ENCODE results near the gene TRANK1.
"Not testable (repeated sequence)": the region's sequence is repeated elsewhere in the genome, so short reads cannot be mapped to it uniquely, and the experiment has no call there.

TRANK1 gene

GRCh38 chr3:36881735-36882134 lies 63.1 kb downstream of the TRANK1 start:
- Histone ChIP-seq H3K4me3 (ENCODE audit: low read depth in 1 of 2, low read length in 2 of 2) (no peak overlapping the region), H3K9me3 (ENCODE audit: control insufficient read depth in 1 of 2, low read length in 2 of 2) (no peaks in the 10 kb centered on the region), H3K27me3 (ENCODE audit: low read depth, low read length) (no peaks in the 10 kb centered on the region), H3K4me1 (ENCODE audit: control insufficient read depth in 1 of 2, insufficient read depth in 2 of 2, low read length in 2 of 2) (no peaks in the 10 kb centered on the region), H3K27ac (ENCODE audit: low read length) (no peak overlapping the region), H3K36me3 (ENCODE audit: control insufficient read depth in 1 of 2, insufficient read depth in 2 of 2, low read length in 2 of 2) (no peaks in the 10 kb centered on the region)

GRCh38 chr3:36879842-36880241 lies 65.0 kb downstream of the TRANK1 start:
- not testable (repeated sequence) for H3K36me3 ChIP-seq (ENCODE audit: control insufficient read depth in 1 of 2, insufficient read depth in 2 of 2, low read length in 2 of 2)

GRCh38 chr3:36877930-36878685 lies 66.7 kb downstream of the TRANK1 start:
- H3K27ac ChIP-seq (ENCODE audit: low read length) = no peak overlapping the region
- H3K36me3 ChIP-seq (ENCODE audit: control insufficient read depth in 1 of 2, insufficient read depth in 2 of 2, low read length in 2 of 2) = no peaks in the 10 kb centered on the region
- H3K4me3 ChIP-seq (ENCODE audit: low read depth in 1 of 2, low read length in 2 of 2) = no peak overlapping the region
- no peaks in the 10 kb centered on the region for H3K9me3 ChIP-seq (ENCODE audit: control insufficient read depth in 1 of 2, low read length in 2 of 2)
- no peaks in the 10 kb centered on the region for H3K4me1 ChIP-seq (ENCODE audit: control insufficient read depth in 1 of 2, insufficient read depth in 2 of 2, low read length in 2 of 2)
- no peaks in the 10 kb centered on the region for H3K27me3 ChIP-seq (ENCODE audit: low read depth, low read length)

More at GRCh38 chr3:36879842-36880241, 65.0 kb downstream of the TRANK1 start:
- H3K4me1 ChIP-seq (ENCODE audit: control insufficient read depth in 1 of 2, insufficient read depth in 2 of 2, low read length in 2 of 2); H3K4me3 ChIP-seq (ENCODE audit: low read depth in 1 of 2, low read length in 2 of 2); H3K27ac ChIP-seq (ENCODE audit: low read length); H3K9me3 ChIP-seq (ENCODE audit: control insufficient read depth in 1 of 2, low read length in 2 of 2); H3K27me3 ChIP-seq (ENCODE audit: low read depth, low read length): not testable (repeated sequence)

GRCh38 chr3:36876181-36876936 lies 68.5 kb downstream of the TRANK1 start:
- Histone ChIP-seq H3K27me3 (ENCODE audit: low read depth, low read length) (no peaks in the 10 kb centered on the region), H3K9me3 (ENCODE audit: control insufficient read depth in 1 of 2, low read length in 2 of 2) (no peaks in the 10 kb centered on the region), H3K4me1 (ENCODE audit: control insufficient read depth in 1 of 2, insufficient read depth in 2 of 2, low read length in 2 of 2) (no peaks in the 10 kb centered on the region), H3K4me3 (ENCODE audit: low read depth in 1 of 2, low read length in 2 of 2) (no peak overlapping the region), H3K27ac (ENCODE audit: low read length) (peak overlapping the region; percentile 7), H3K36me3 (ENCODE audit: control insufficient read depth in 1 of 2, insufficient read depth in 2 of 2, low read length in 2 of 2) (no peaks in the 10 kb centered on the region)

GRCh38 chr3:36875397-36875796 lies 69.5 kb downstream of the TRANK1 start:
- no peaks in the 10 kb centered on the region for H3K27me3 ChIP-seq (ENCODE audit: low read depth, low read length)
- H3K4me3 ChIP-seq (ENCODE audit: low read depth in 1 of 2, low read length in 2 of 2) = no peak overlapping the region
- no peaks in the 10 kb centered on the region for H3K9me3 ChIP-seq (ENCODE audit: control insufficient read depth in 1 of 2, low read length in 2 of 2)
- H3K4me1 ChIP-seq (ENCODE audit: control insufficient read depth in 1 of 2, insufficient read depth in 2 of 2, low read length in 2 of 2) = no peaks in the 10 kb centered on the region
- no peak overlapping the region for H3K27ac ChIP-seq (ENCODE audit: low read length)
- no peaks in the 10 kb centered on the region for H3K36me3 ChIP-seq (ENCODE audit: control insufficient read depth in 1 of 2, insufficient read depth in 2 of 2, low read length in 2 of 2)

GRCh38 chr3:36874424-36874823 lies 70.4 kb downstream of the TRANK1 start:
- Histone ChIP-seq H3K4me3 (ENCODE audit: low read depth in 1 of 2, low read length in 2 of 2) (no peak overlapping the region), H3K4me1 (ENCODE audit: control insufficient read depth in 1 of 2, insufficient read depth in 2 of 2, low read length in 2 of 2) (no peaks in the 10 kb centered on the region), H3K27ac (ENCODE audit: low read length) (no peak overlapping the region), H3K27me3 (ENCODE audit: low read depth, low read length) (no peaks in the 10 kb centered on the region), H3K9me3 (ENCODE audit: control insufficient read depth in 1 of 2, low read length in 2 of 2) (no peaks in the 10 kb centered on the region), H3K36me3 (ENCODE audit: control insufficient read depth in 1 of 2, insufficient read depth in 2 of 2, low read length in 2 of 2) (no peaks in the 10 kb centered on the region)

- Histone ChIP-seq H3K9me3 (ENCODE audit: control insufficient read depth in 1 of 2, low read length in 2 of 2) (no peaks in the 10 kb centered on the region), H3K4me3 (ENCODE audit: low read depth in 1 of 2, low read length in 2 of 2) (no peak overlapping the region), H3K4me1 (ENCODE audit: control insufficient read depth in 1 of 2, insufficient read depth in 2 of 2, low read length in 2 of 2) (no peaks in the 10 kb centered on the region), H3K27me3 (ENCODE audit: low read depth, low read length) (no peaks in the 10 kb centered on the region), H3K36me3 (ENCODE audit: control insufficient read depth in 1 of 2, insufficient read depth in 2 of 2, low read length in 2 of 2) (no peaks in the 10 kb centered on the region), H3K27ac (ENCODE audit: low read length) (no peak overlapping the region)
Measured at GRCh38 chr3:36871379-36872126, 73.3 kb downstream of the TRANK1 start.

GRCh38 chr3:36868614-36869436 lies 76.0 kb downstream of the TRANK1 start:
- no peaks in the 10 kb centered on the region for H3K4me1 ChIP-seq (ENCODE audit: control insufficient read depth in 1 of 2, insufficient read depth in 2 of 2, low read length in 2 of 2)
- H3K4me3 ChIP-seq (ENCODE audit: low read depth in 1 of 2, low read length in 2 of 2) = no peak overlapping the region
- no peak overlapping the region for H3K27ac ChIP-seq (ENCODE audit: low read length)
- no peaks in the 10 kb centered on the region for H3K9me3 ChIP-seq (ENCODE audit: control insufficient read depth in 1 of 2, low read length in 2 of 2)
- H3K36me3 ChIP-seq (ENCODE audit: control insufficient read depth in 1 of 2, insufficient read depth in 2 of 2, low read length in 2 of 2) = no peaks in the 10 kb centered on the region
- no peaks in the 10 kb centered on the region for H3K27me3 ChIP-seq (ENCODE audit: low read depth, low read length)

GRCh38 chr3:36867810-36868209 lies 77.0 kb downstream of the TRANK1 start:
- no peaks in the 10 kb centered on the region for H3K9me3 ChIP-seq (ENCODE audit: control insufficient read depth in 1 of 2, low read length in 2 of 2)
- H3K4me1 ChIP-seq (ENCODE audit: control insufficient read depth in 1 of 2, insufficient read depth in 2 of 2, low read length in 2 of 2) = no peaks in the 10 kb centered on the region
- no peak overlapping the region for H3K27ac ChIP-seq (ENCODE audit: low read length)
- H3K27me3 ChIP-seq (ENCODE audit: low read depth, low read length) = no peaks in the 10 kb centered on the region
- H3K4me3 ChIP-seq (ENCODE audit: low read depth in 1 of 2, low read length in 2 of 2) = no peak overlapping the region
- H3K36me3 ChIP-seq (ENCODE audit: control insufficient read depth in 1 of 2, insufficient read depth in 2 of 2, low read length in 2 of 2) = peaks cover 0 to 4% of the 10 kb centered on the region in 2 donors

GRCh38 chr3:36866368-36866767 lies 78.5 kb downstream of the TRANK1 start:
- Histone ChIP-seq H3K9me3 (ENCODE audit: control insufficient read depth in 1 of 2, low read length in 2 of 2) (no peaks in the 10 kb centered on the region), H3K27me3 (ENCODE audit: low read depth, low read length) (no peaks in the 10 kb centered on the region), H3K4me3 (ENCODE audit: low read depth in 1 of 2, low read length in 2 of 2) (no peak overlapping the region), H3K27ac (ENCODE audit: low read length) (no peak overlapping the region), H3K36me3 (ENCODE audit: control insufficient read depth in 1 of 2, insufficient read depth in 2 of 2, low read length in 2 of 2) (peaks cover 0 to 4% of the 10 kb centered on the region in 2 donors), H3K4me1 (ENCODE audit: control insufficient read depth in 1 of 2, insufficient read depth in 2 of 2, low read length in 2 of 2) (no peaks in the 10 kb centered on the region)

Measured in muscle layer of duodenum (tissue), 2 donors.